Heart right ventricle (tissue), 16 donors: ENCODE measurements around the gene PASK. TPM values are rescaled to one million over a fixed set of nuclear protein-coding genes. Genes with fewer than 3 reads are reported as not detected.

Experiments used
- ATAC-seq, 8 donors: fragments of 200-7000 bp; cut with Tn5 transposase; one replicate each; pipeline ENCODE4 v1.9.1; 2020; ENCODE audit warnings: mild to moderate bottlenecking in 8 of 8, moderate library complexity in 8 of 8, moderate number of reproducible peaks in 1 of 8
- DNase-seq, 2 donors: peaks; one replicate each; pipeline ENCODE4 v3.0.0-alpha.2; 2020
- H3K27ac ChIP-seq, 10 donors: fragments of 200-600 bp; sonication (generic) in 2 of 10; one replicate each; pipeline versions ENCODE4 v1.5.0 to v1.8.0; 2020 to 2022; ENCODE audit warnings: mild to moderate bottlenecking in 3 of 10
- H3K27me3 ChIP-seq, 7 donors: fragments of 200-600 bp; one replicate each; pipeline ENCODE4 v1.8.0; 2021 to 2022; ENCODE audit warnings: mild to moderate bottlenecking in 2 of 7
- H3K36me3 ChIP-seq, 9 donors: fragments of 200-600 bp; sonication (generic) in 1 of 9; one replicate each; pipeline versions ENCODE4 v1.5.0 to v1.8.0; 2020 to 2022; ENCODE audit warnings: mild to moderate bottlenecking in 2 of 9
- H3K4me1 ChIP-seq, 9 donors: fragments of 200-600 bp; sonication (generic) in 1 of 9; one replicate each; pipeline versions ENCODE4 v1.5.0 to v1.8.0; 2020 to 2022; ENCODE audit warnings: mild to moderate bottlenecking in 4 of 9
- H3K4me3 ChIP-seq, 10 donors: fragments of 200-600 bp; sonication (generic) in 2 of 10; one replicate each; pipeline versions ENCODE4 v1.5.0 to v1.8.0; 2020 to 2022; ENCODE audit warnings: mild to moderate bottlenecking in 7 of 10, moderate library complexity in 2 of 10
- H3K9me3 ChIP-seq, 11 donors: fragments of 200-600 bp in 10 of 11; sonication (generic) in 2 of 11; one replicate each; pipeline versions ENCODE4 v1.5.0 to v1.8.0; 2013 to 2022; ENCODE audit warnings: mild to moderate bottlenecking in 2 of 11, control low read depth in 1 of 11, moderate library complexity in 1 of 11
- CTCF ChIP-seq, 9 donors: fragments of 200-600 bp; sonication (generic) in 2 of 9; IDR thresholded peaks; one replicate each; pipeline versions ENCODE4 v1.5.0 to v1.8.0; 2021 to 2022; ENCODE audit warnings: antibody characterized with exemption in 9 of 9, mild to moderate bottlenecking in 5 of 9, moderate library complexity in 1 of 9
- WGBS, 2 donors: extraction: QIAGEN DNeasy Blood & Tissue Kit; methylation state at CpG; one replicate each; pipeline ENCODE4 v1.1.7; 2013; ENCODE audit warnings: inconsistent platforms in 1 of 2; 5-methylcytosine and 5-hydroxymethylcytosine counted together
- intact Hi-C, 10 donors: fragments of 100-400 bp; cut with DNase I; formaldehyde crosslinking; loops; one replicate each; pipeline versions ENCODE4 v1.11.1 to v1.14.2; 2022
- polyA plus RNA-seq, 2 donors: library from polyadenylated mRNA; stranded (reverse); fragments of 200-250 nt; gene quantifications; one replicate each; pipeline ENCODE4 v1.2.3, GENCODE V29; 2013
- total RNA-seq, 10 donors: library from RNA; stranded (reverse); fragmentation: NEBNext Ultra II Directional in 3 of 10; extraction: Animal tissue kit (Norgen Biotek cat#: 25700) in 3 of 10; gene quantifications; one replicate each; pipeline versions ENCODE4 v1.2.1 to v1.2.4, GENCODE V29; 2021 to 2023
- donor health status: Arrhythmogenic right ventricular cardiomyopathy.
- donor health status: ischemic (EF 13 %, LVEDD 7.1; RV severe dilation, severe dysfunction).
- donor health status: healthy with polysubstance abuse.
- donor health status: DM: no; HTN: yes; CAD: no.
- donor health status: DM: no; HTN: no; CAD: no.
- donor health status: ischemic (EF 25% LVEDD 6.9; RV normal size, moderate dysfunction).
- donor health status: ischemic (EF 25% LVEDD 5.7; RV mildly dilated, moderate dysfunction).
- donor health status: healthy.
- donor health status: DM: yes; HTN: yes; CAD: no.
- donor health status: Ischemic cardiomyopathy.
- donor health status: ischemic (EF 35%, LVEDD 5.7; RV mildly dilated, moderate dysfunction).
- donor health status: nonischemic (EF 11% LVEDD 7.7; RV severe dilation, severe dysfunction).
- donor health status: DM: yes; HTN: yes; CAD: no.
- donor health status: PGD.
- donor health status: ischemic (EF 29% LVEDD 5.4; RV normal size, mild dysfunction).
- donor health status: nonischemic (EF 23%, LVEDD 6.1; RV moderate dilation, normal function).

PASK gene
- total and polyA plus RNA-seq, 12 donors, result 0.93 to 4.5 (median 1.5) TPM

GRCh38 chr2:241134711-241135110, 14.6 kb downstream of the PASK start:
- ATAC-seq (no peak), DNase-seq (no peak)
- 92 to 96% methylated on average over 7 of the region's 7 CpGs for WGBS, 2 donors
- intact Hi-C loops, result no loop called here
- H3K4me1 ChIP-seq, result no peaks in the 10 kb centered on the region
- H3K36me3 ChIP-seq, result peaks cover 0 to 14% (median 0%) of the 10 kb centered on the region in 9 donors
- H3K4me3 ChIP-seq, result no peak overlapping the region
- TF ChIP-seq CTCF (IDR thresholded peaks at IDR 0.05), result no peak
- no peaks in the 10 kb centered on the region for H3K27me3 ChIP-seq
- no peaks in the 10 kb centered on the region for H3K9me3 ChIP-seq
- no peak overlapping the region for H3K27ac ChIP-seq

GRCh38 chr2:241133436-241133820, 15.8 kb downstream of the PASK start:
- Histone ChIP-seq H3K36me3 (peaks cover 0 to 11% (median 0%) of the 10 kb centered on the region in 9 donors), H3K4me3 (no peak overlapping the region), H3K9me3 (no peaks in the 10 kb centered on the region), H3K27ac (no peak overlapping the region), H3K4me1 (no peaks in the 10 kb centered on the region), H3K27me3 (no peaks in the 10 kb centered on the region)
- no peak for ATAC-seq
- intact Hi-C loops, result no loop called here
- no peak for TF ChIP-seq CTCF (IDR thresholded peaks at IDR 0.05)
- DNase-seq, result no peak
- WGBS, 2 donors, result 97 to 98% methylated on average over 10 of the region's 10 CpGs

GRCh38 chr2:241132538-241133435, 16.5 kb downstream of the PASK start:
- 95% methylated on average over 14 of the region's 14 CpGs for WGBS, 2 donors
- intact Hi-C loops, result no loop called here

GRCh38 chr2:241131531-241131930, 17.7 kb downstream of the PASK start:
- intact Hi-C loops, result no loop called here
- no peak for ATAC-seq
- H3K4me3 ChIP-seq, result no peak overlapping the region
- H3K9me3 ChIP-seq, result no peaks in the 10 kb centered on the region
- peaks cover 0 to 4% (median 0%) of the 10 kb centered on the region in 9 donors for H3K36me3 ChIP-seq
- no peak for DNase-seq
- TF ChIP-seq CTCF (IDR thresholded peaks at IDR 0.05), result no peak
- H3K4me1 ChIP-seq, result no peaks in the 10 kb centered on the region
- H3K27ac ChIP-seq, result no peak overlapping the region
- WGBS, 2 donors, result 88 to 96% methylated on average over 7 of the region's 7 CpGs
- no peaks in the 10 kb centered on the region for H3K27me3 ChIP-seq

More at GRCh38 chr2:241132538-241133435, 16.5 kb downstream of the PASK start:
- Histone ChIP-seq H3K4me1 (no peaks in the 10 kb centered on the region), H3K36me3 (peaks cover 0 to 9% (median 0%) of the 10 kb centered on the region in 9 donors), H3K4me3 (no peak overlapping the region), H3K27me3 (no peaks in the 10 kb centered on the region), H3K27ac (no peak overlapping the region), H3K9me3 (no peaks in the 10 kb centered on the region)
- DNase-seq (no peak), ATAC-seq (no peak)
- no peak for TF ChIP-seq CTCF (IDR thresholded peaks at IDR 0.05)
